Measurements from ENCODE around the gene MROH7. TPM values are rescaled to one million over a fixed set of nuclear protein-coding genes. Genes with fewer than 3 reads are reported as not detected.

The MROH7 gene
- total RNA-seq, 2 donors from 2014 or later: 3.7 to 5.5 TPM

DNA sequence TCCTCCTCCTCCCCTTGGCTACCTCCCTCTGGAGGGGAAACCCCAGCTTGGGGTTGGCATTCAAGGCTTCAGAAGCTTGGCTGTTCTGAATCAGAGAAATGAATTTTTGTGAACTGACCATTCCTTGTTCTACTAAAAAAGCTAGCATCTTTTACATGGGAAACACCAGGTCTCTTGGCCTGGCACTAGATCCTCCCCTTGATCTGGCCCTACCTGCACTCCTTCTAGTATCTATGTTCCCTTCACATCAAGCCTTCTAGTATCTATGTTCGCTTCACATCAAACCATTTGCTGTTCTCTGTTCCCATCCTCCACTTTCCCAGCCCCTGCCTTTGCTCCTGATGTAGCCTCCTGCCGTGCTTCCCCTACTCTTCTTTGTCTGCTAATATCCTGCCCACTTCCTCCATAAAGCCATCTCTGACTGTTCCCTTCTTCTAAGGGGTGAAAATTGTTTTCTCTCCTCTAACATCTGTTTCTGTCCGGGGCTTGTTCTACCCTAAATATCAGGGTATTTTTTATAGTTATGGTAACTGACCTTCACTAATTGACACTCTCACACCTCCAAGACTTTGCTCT, 44.0 kb upstream of the MROH7 start:
- H3K4me3 ChIP-seq: no peak overlapping the region
- no peaks in the 10 kb centered on the region for H3K27me3 ChIP-seq
- H3K27ac ChIP-seq: no peak overlapping the region
- no peak for DNase-seq
- H3K9ac ChIP-seq (ENCODE audit: low read depth in 2 of 2, low read length in 2 of 2): no peak overlapping the region
- TF ChIP-seq, protein P1, sequence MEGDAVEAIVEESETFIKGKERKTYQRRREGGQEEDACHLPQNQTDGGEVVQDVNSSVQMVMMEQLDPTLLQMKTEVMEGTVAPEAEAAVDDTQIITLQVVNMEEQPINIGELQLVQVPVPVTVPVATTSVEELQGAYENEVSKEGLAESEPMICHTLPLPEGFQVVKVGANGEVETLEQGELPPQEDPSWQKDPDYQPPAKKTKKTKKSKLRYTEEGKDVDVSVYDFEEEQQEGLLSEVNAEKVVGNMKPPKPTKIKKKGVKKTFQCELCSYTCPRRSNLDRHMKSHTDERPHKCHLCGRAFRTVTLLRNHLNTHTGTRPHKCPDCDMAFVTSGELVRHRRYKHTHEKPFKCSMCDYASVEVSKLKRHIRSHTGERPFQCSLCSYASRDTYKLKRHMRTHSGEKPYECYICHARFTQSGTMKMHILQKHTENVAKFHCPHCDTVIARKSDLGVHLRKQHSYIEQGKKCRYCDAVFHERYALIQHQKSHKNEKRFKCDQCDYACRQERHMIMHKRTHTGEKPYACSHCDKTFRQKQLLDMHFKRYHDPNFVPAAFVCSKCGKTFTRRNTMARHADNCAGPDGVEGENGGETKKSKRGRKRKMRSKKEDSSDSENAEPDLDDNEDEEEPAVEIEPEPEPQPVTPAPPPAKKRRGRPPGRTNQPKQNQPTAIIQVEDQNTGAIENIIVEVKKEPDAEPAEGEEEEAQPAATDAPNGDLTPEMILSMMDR (IDR thresholded peaks at IDR 0.05): no peak
- no peaks in the 10 kb centered on the region for H3K4me1 ChIP-seq
- intact Hi-C loops (cut with DNase I): no loop called here
- no peaks in the 10 kb centered on the region for H3K36me3 ChIP-seq
- H3K9me3 ChIP-seq: no peaks in the 10 kb centered on the region

DNA sequence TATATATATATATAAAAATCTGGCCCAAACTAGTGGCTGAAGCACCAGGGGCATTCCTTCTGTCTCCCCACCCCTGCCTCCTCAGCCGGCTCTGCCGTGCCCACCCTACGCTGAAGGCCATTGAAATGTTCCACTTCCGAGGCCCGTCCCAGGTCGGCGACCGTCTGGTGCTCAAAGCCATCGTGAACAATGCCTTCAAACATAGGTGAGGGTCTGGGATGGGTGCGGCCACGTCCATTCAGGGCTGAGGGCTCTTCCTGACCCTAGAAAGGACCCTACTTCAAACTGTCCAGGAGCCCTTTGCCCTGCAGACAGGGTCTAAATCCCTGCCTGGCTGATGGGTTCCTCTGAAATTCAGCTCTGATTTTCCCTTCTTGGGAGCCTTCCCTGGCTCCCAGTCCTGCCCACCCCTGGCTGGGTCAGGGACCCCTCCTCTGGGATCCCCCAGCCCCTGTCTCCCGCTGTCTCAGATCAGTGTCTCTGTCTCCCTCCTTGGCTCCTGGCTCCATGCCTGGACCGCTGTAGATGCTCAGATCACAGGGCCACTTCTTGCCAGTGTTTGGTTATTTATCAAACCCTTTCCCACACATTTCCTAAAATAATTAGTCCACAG, 42.3 kb upstream of the MROH7 start:
- Histone ChIP-seq H3K4me1 (no peaks in the 10 kb centered on the region), H3K9ac (ENCODE audit: low read depth in 2 of 2, low read length in 2 of 2) (no peak overlapping the region), H3K27ac (no peak overlapping the region), H3K27me3 (no peaks in the 10 kb centered on the region), H3K4me3 (no peak overlapping the region), H3K36me3 (no peaks in the 10 kb centered on the region), H3K9me3 (no peaks in the 10 kb centered on the region)
- no peak for DNase-seq
- intact Hi-C loops (cut with DNase I): no loop called here
- TF ChIP-seq, protein P1 (IDR thresholded peaks at IDR 0.05): no peak

DNA sequence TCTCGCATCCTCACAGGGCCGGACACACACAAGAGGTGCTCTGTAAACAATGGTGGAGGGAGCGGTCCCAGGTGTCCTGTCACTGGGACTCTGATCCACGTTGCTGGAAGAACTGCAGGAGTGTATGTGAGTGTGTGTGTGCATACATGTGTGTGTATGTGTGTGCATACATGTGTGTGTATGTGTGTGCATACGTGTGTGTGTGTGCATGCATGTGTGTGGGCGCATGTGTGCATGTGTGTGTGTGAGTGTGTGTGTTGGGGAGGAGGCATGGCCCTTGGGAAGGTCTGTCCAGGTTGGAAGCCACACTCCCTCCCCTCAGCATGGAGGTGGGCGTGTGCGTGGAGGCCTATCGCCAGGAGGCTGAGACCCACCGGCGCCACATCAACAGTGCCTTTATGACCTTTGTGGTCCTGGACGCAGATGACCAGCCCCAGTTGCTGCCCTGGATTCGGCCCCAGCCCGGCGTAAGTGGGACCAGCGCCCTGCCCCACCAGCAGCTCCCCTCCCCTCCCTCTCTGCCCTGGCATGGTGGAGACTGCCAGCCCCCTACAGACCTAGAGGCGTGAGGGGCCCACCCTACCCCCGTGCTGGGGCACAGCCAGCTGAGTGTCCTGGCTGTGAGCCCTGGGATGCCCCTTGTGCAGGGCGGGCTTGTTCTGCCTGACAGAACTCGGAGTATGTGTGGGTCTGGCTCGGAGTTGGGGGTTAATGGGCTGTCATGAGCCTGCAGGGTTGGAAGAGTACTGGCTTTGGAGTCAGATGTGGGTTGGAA, 40.5 kb upstream of the MROH7 start:
- no peak overlapping the region for H3K4me3 ChIP-seq
- no peak overlapping the region for H3K27ac ChIP-seq
- H3K9me3 ChIP-seq: no peaks in the 10 kb centered on the region
- no peak overlapping the region for H3K9ac ChIP-seq (ENCODE audit: low read depth in 2 of 2, low read length in 2 of 2)
- intact Hi-C loops (cut with DNase I): no loop called here
- TF ChIP-seq, protein P1 (IDR thresholded peaks at IDR 0.05): no peak
- no peak for DNase-seq
- no peaks in the 10 kb centered on the region for H3K27me3 ChIP-seq
- H3K4me1 ChIP-seq: no peaks in the 10 kb centered on the region
- no peaks in the 10 kb centered on the region for H3K36me3 ChIP-seq

DNA sequence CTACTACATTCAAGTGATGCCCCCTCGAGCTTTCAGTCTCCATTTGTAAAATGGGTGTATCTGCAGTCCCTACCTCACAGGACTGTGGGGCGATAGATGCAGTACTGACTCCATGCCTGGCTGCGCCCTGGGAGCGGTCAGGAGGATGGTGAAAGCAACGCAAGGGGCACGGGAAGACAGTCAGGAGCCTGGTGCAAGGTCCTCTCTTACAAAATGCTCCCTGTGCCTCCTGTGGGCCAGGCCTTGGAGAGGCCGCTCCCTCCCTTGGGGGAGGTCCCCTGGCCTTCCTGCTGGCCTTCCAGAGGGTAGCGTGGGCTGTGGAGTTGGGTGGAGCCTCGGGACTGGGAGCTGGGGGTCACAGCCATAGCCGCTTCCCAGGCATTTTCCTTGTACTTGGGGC, 39.9 kb upstream of the MROH7 start:
- Histone ChIP-seq H3K36me3 (no peaks in the 10 kb centered on the region), H3K27ac (no peak overlapping the region), H3K9ac (ENCODE audit: low read depth in 2 of 2, low read length in 2 of 2) (no peak overlapping the region), H3K27me3 (no peaks in the 10 kb centered on the region), H3K4me1 (peaks cover 3% of the 10 kb centered on the region), H3K9me3 (no peaks in the 10 kb centered on the region), H3K4me3 (no peak overlapping the region)
- TF ChIP-seq, protein P1 (IDR thresholded peaks at IDR 0.05): no peak
- intact Hi-C loops (cut with DNase I): no loop called here
- DNase-seq: no peak

DNA sequence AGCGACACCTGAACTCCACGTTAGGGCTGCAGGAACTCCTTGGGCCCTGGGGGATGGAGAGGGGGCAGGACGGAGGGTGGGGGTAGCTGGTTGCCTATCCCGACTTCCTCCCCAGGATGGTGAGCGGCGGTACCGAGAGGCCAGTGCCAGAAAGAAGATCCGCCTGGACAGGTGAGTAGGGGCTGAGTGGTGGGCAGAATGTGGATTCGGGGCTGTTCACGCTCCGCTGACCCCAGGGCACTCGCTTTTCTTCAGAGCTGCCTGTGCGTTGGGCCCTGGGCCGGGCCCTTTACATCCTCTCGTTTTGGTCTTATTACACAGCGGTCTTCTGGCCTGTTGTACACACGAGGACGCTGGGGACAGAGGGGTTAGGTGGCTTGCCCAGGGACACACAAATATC, 39.0 kb upstream of the MROH7 start:
- DNase-seq: no peak
- no peaks in the 10 kb centered on the region for H3K27me3 ChIP-seq
- no peak overlapping the region for H3K4me3 ChIP-seq
- TF ChIP-seq, protein P1 (IDR thresholded peaks at IDR 0.05): no peak
- H3K4me1 ChIP-seq: peaks cover 3% of the 10 kb centered on the region
- H3K27ac ChIP-seq: no peak overlapping the region
- H3K36me3 ChIP-seq: no peaks in the 10 kb centered on the region
- no peaks in the 10 kb centered on the region for H3K9me3 ChIP-seq
- no peak overlapping the region for H3K9ac ChIP-seq (ENCODE audit: low read depth in 2 of 2, low read length in 2 of 2)
- intact Hi-C loops (cut with DNase I): no loop called here

Data from colonic mucosa (tissue), 4 donors.